Astrocyte of the cerebellum (primary cell): ENCODE data around the gene TCF15.

Experiments
- DNase-seq: peaks from one replicate; pipeline ENCODE4 v3.0.0-alpha.2; 2011; ENCODE audit warnings: low read depth
- H3K4me3 ChIP-seq: 2 replicates; pipeline ENCODE4 v1.5.1; 2011; ENCODE audit warnings: mild to moderate bottlenecking, low read depth, low read length, moderate library complexity
- in situ Hi-C: cut with HindIII; loops from 2 replicates; pipeline ENCODE4 v1.10.0; 2017; ENCODE audit warnings: low sequenced_read_pairs
- TF ChIP-seq, protein P1 (sequence below): IDR thresholded peaks from 2 replicates; pipeline ENCODE4 v1.5.1; 2012; ENCODE audit warnings: low read length, low read depth, moderate library complexity, mild to moderate bottlenecking; ENCODE audit errors: missing control alignments

The TCF15 gene

DNA sequence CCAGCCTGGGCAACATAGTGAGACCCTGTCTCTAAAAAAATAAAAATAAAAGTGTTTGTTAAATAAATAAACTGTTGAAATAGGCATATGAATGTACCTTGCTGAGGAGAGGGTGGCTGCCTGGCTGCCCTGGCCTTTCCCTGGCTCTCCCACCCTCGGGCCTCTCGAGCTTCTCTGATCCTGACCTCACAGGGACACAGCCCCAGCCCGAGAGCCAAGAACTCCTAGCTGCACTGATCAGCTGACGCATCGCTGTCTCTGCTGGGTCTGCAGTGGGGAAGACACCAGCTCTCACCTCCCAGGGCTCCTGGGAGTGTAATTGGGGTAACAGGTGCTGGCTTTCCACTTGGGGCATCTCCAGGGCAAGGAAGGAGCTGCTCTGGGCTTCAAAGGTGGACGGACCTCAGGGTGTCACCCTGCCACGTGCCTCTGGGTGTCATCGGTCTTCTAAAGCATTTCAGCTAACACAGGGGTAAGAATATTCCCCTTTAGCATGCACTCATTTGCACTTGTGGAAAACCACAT is 6.9 kb downstream of the TCF15 start:
- in situ Hi-C loops, result no loop called here
- no peak for DNase-seq
- TF ChIP-seq, protein P1, sequence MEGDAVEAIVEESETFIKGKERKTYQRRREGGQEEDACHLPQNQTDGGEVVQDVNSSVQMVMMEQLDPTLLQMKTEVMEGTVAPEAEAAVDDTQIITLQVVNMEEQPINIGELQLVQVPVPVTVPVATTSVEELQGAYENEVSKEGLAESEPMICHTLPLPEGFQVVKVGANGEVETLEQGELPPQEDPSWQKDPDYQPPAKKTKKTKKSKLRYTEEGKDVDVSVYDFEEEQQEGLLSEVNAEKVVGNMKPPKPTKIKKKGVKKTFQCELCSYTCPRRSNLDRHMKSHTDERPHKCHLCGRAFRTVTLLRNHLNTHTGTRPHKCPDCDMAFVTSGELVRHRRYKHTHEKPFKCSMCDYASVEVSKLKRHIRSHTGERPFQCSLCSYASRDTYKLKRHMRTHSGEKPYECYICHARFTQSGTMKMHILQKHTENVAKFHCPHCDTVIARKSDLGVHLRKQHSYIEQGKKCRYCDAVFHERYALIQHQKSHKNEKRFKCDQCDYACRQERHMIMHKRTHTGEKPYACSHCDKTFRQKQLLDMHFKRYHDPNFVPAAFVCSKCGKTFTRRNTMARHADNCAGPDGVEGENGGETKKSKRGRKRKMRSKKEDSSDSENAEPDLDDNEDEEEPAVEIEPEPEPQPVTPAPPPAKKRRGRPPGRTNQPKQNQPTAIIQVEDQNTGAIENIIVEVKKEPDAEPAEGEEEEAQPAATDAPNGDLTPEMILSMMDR, result no peak

DNA sequence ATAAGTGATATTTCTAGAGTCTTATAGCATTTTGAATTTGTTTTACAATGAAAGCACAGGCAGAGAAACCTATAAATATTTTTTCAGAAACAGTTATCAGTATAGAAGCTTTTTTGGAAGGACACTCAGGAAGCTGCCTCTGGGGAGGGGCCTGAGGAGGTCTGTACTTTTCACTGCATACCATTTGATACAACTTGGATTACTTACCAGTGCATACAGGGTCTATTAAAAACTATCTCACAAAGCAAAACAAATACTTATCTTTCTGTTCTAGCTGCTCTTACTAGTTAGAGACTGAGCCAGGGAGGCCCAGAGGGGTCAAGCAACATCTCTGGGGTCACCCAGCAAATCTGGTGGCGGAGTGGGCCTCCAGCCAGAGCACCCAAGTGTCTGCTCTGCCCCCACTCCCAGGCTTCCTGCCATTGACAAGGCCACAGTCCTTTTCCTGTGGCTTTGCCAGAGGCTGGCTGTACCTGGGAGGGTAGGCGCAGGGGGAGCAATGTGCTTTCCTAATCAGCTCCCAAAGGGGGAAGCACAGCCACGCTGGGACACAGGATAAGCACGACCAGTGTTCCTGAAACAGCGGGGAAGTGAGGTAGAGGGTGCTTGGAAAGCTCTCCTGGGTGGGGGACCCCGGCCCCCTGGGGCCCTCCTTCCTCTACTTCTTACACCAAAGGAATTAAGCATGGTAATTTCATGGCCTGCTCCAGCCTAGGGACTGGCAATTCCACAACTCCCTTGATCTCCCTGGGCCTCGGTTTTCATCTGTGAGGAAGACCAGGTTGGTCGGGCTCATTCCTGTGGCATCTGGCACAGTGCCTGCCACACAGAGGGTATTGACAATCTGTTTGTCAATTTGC is 7.8 kb downstream of the TCF15 start:
- TF ChIP-seq, protein P1, result no peak
- in situ Hi-C loops, result no loop called here
- no peak overlapping the region for H3K4me3 ChIP-seq
- no peak for DNase-seq

More for the DNA sequence above, 6.9 kb downstream of the TCF15 start:
- H3K4me3 ChIP-seq, result no peak overlapping the region

DNA sequence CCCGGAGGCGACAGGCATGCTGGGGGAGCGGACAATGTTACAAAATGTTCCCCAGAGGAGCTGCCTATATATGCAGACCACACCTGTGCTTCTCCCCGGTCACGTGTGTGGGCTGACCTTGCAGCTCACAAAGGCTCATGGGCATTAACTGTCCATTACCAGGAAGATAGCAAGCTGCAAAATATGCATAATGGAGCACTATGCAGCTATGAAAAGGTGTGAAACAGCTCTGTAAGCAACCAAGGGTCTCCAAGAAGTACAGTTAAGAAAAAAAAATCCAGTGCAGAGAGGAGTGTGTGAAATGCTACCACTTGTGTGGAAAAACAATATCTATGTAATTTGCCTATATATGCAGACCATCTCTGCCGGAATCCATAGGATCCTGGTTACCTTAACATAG is 9.4 kb downstream of the TCF15 start:
- in situ Hi-C loops, result no loop called here
- DNase-seq, result no peak
- H3K4me3 ChIP-seq, result no peak overlapping the region
- TF ChIP-seq, protein P1, result no peak

DNA sequence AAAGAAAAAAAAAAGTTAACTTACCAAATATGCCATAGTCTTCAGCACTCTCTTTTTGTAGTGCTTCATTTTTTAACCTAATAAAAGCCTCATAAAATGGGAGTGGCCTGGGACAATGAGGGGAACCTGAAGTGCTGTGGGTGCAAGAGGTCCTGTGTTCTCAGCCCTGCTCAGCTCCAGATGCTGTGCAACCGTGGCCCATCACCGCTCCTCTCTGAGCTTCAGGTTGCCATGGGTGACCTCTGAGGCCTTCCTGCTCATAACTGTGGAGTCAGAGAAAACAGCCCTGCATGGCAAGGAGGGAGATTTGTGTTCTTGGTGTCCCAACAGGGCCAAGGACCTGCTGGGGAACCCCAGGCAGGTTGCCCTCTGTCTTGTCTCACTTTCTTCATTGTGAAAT is 10.0 kb downstream of the TCF15 start:
- DNase-seq, result no peak
- no peak overlapping the region for H3K4me3 ChIP-seq
- TF ChIP-seq, protein P1, result no peak
- in situ Hi-C loops, result no loop called here

DNA sequence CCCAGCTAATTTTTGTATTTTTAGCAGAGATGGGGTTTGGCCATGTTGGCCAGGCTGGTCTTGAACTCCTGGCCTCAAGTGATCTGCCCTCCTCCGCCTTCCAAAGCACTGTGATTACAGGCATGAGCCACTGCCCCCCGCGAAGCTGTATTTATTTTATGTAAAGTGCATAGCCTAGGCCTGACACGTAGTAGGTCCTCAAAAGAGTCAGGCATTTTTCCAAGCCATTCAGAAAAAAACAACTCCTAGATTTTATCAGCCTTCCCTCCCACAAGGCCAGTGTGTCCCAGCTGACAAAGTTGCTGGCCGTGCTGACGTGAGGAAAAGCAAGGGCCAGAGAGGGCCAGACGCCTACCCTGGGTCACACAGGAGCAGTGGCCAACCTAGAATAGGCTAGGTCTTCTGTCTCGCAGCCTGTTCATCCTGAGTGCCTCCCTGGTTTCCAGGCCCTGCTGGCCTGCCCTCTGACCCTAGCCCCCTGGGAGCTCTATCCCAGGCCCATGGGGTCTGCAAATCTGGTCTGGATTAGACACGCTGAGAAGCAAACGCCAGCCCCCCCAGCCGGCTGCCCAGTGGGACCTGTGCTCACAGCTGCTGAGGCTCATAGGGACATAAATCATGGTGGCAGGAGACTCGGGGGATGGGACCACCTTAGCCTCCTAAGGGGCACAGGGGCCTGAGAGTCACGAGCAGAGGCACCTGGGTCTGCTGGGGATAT is 11.8 kb downstream of the TCF15 start:
- no peak for DNase-seq
- TF ChIP-seq, protein P1, result no peak
- no peak overlapping the region for H3K4me3 ChIP-seq
- in situ Hi-C loops, result no loop called here

DNA sequence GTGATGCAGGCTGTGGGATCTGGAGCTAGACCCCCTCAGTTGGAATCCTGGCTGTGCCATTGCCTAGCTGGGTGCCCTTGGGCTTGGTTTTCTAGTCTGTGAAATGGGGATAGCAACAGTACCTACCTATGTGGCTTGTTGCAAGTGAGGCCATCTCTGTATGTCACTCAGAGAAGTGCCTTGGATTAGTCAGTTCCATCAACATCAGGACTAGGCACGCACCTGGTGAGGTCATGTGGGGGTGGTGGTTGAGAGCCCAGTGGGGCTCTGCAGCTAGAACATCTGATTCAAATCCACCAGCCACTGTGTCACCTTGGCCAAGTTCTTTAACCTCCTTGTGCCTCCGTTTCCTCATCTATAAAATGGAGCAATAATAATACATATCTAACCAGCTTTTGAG is 12.5 kb downstream of the TCF15 start:
- DNase-seq, result no peak
- in situ Hi-C loops, result no loop called here
- H3K4me3 ChIP-seq, result no peak overlapping the region
- TF ChIP-seq, protein P1, result no peak
